ENCODE data around the gene FOXP1.

FOXP1 gene

DNA sequence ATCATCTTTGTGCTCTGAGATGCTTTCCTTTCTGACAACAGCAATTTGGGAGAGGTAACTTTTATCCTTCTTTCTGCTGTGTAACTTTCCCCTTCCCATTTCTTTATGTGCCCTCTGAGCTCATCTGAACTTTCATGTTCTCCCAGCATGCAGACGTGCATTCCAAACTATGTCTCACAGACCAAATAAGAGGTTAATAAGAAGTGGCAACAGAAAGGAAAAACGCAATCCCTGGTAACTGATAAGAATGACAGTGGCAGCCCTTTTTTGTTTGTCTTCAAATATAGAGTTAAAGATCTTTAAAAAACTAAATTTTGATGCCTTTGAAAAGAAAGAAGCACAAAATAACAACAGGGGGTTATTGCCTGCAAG, 533.4 kb downstream of the FOXP1 start:
- no peak for DNase-seq
- peaks cover 9% of the 10 kb centered on the region for H3K36me3 ChIP-seq
- TF ChIP-seq, protein P1, sequence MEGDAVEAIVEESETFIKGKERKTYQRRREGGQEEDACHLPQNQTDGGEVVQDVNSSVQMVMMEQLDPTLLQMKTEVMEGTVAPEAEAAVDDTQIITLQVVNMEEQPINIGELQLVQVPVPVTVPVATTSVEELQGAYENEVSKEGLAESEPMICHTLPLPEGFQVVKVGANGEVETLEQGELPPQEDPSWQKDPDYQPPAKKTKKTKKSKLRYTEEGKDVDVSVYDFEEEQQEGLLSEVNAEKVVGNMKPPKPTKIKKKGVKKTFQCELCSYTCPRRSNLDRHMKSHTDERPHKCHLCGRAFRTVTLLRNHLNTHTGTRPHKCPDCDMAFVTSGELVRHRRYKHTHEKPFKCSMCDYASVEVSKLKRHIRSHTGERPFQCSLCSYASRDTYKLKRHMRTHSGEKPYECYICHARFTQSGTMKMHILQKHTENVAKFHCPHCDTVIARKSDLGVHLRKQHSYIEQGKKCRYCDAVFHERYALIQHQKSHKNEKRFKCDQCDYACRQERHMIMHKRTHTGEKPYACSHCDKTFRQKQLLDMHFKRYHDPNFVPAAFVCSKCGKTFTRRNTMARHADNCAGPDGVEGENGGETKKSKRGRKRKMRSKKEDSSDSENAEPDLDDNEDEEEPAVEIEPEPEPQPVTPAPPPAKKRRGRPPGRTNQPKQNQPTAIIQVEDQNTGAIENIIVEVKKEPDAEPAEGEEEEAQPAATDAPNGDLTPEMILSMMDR (IDR thresholded peaks at IDR 0.05; ENCODE audit: low read depth, low read length): no peak
- no peaks in the 10 kb centered on the region for H3K27me3 ChIP-seq
- peaks cover 6% of the 10 kb centered on the region for H3K4me1 ChIP-seq
- no peaks in the 10 kb centered on the region for H3K9me3 ChIP-seq
- H3K4me3 ChIP-seq (ENCODE audit: low read depth, low read length): no peak overlapping the region

DNA sequence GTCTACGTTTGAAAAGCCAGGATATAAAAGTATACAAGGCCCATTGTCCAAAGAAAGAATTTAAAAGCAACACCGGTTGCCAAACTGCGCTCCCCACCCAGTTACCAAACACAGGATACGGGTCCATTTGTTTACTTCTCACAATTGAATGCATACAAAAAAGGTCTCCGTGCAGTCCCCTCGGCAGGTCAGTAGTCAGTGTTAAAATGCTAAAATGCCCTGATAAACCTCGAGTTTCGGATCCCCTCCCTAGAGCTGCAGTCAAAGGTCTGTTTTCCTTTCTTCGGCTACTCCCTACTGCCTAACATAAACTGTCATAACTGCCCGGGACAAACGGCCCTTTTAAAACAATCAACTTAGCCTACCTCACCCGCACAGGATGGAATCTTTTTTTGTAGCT, 534.6 kb downstream of the FOXP1 start:
- Histone ChIP-seq H3K4me1 (peaks cover 4% of the 10 kb centered on the region; the same call in 1 of the 2 replicates), H3K4me3 (ENCODE audit: low read depth, low read length) (no peak overlapping the region), H3K9me3 (no peaks in the 10 kb centered on the region), H3K27me3 (no peaks in the 10 kb centered on the region), H3K36me3 (peaks cover 9% of the 10 kb centered on the region)
- TF ChIP-seq, protein P1 (IDR thresholded peaks at IDR 0.05; ENCODE audit: low read depth, low read length): no peak
- no peak for DNase-seq

DNA sequence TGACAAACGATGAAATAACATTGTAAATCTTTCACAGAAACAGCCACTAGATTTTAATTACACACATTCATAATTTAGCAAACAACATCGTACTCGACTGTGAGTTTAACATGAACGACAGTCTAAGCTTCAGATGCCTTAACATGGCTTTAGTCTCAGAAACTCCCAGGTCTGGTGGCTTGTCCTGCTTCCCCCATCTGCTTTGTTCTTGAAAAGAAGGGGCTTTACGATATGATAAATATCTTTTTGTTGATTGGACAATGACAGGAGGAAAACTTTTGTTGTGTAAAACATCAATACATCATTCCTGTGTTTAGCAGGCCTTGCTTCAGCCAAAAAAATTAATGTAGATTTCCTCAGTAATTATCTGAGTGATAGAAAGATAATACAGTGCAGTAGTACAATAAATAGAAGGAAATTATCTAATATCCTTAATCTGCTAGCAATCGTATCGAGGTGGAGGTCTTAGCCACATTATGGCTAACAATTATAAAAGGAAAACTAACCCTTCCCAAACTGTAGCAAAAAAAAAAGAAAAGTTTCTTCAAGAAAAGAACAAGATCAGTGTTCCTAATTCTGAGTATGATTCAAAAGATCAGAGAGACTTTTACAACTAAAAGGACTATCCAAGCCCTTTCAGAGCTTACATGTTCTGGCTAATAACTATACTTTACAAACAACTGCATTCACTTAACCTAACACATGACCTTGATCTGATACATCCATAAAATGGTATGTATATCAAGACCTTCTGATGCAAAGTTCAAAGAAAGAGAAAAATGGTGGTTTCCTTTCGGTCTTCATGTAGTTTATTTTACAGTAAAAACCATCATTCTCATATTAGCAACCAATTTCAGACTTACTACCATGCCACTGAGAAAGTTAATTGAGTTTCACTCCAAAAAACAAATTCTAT, 535.7 kb downstream of the FOXP1 start:
- DNase-seq: no peak
- H3K36me3 ChIP-seq: peaks cover 9% of the 10 kb centered on the region
- no peaks in the 10 kb centered on the region for H3K27me3 ChIP-seq
- TF ChIP-seq, protein P1 (IDR thresholded peaks at IDR 0.05; ENCODE audit: low read depth, low read length): no peak
- peaks cover 4% of the 10 kb centered on the region; the same call in 1 of the 2 replicates for H3K4me1 ChIP-seq
- H3K9me3 ChIP-seq: no peaks in the 10 kb centered on the region
- H3K4me3 ChIP-seq (ENCODE audit: low read depth, low read length): no peak overlapping the region

DNA sequence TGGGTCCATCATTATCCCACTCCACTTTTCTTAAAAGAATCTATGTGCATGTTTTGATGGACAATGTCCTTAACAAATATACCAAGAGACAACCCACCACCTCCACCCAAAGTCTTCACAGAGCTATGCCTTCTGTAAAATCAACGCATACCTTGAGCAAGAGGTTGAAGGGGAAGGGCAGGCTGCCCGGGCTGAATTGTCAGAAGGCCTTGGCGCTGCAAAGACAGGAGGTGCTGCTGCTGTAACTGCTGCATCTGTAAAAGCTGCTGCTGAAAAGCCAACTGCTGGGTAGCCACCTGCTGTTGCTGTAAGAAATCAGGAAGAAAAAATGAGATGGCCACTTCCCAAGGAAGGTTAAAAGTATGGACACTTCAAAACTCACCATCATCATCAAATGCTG, 536.7 kb downstream of the FOXP1 start:
- H3K4me1 ChIP-seq: peaks cover 6% of the 10 kb centered on the region; the same call in 1 of the 2 replicates
- no peak for DNase-seq
- no peak overlapping the region for H3K4me3 ChIP-seq (ENCODE audit: low read depth, low read length)
- H3K9me3 ChIP-seq: no peaks in the 10 kb centered on the region
- TF ChIP-seq, protein P1 (IDR thresholded peaks at IDR 0.05; ENCODE audit: low read depth, low read length): no peak
- H3K27me3 ChIP-seq: no peaks in the 10 kb centered on the region
- peaks cover 9% of the 10 kb centered on the region for H3K36me3 ChIP-seq

DNA sequence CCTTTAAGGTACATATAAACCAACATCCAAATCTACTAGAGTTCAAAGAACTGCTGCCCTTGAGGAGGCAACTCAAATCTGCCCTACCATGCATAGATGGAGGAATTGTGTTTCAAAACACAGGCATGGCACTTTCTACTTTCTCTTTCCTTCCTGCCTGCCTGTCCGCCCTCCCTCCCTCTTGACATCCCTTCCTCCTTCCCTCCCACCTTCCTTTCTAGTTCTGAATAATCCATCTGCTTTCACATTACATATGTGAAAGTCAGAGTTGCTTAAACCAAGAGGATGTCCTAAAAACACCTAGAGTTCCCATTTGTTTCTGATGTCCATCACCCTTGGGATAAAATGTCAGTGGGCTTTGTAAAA, 537.6 kb downstream of the FOXP1 start:
- Histone ChIP-seq H3K27me3 (no peaks in the 10 kb centered on the region), H3K4me1 (peaks cover 6% of the 10 kb centered on the region; the same call in 1 of the 2 replicates), H3K36me3 (peaks cover 9% of the 10 kb centered on the region), H3K9me3 (no peaks in the 10 kb centered on the region), H3K4me3 (ENCODE audit: low read depth, low read length) (no peak overlapping the region)
- DNase-seq: no peak
- TF ChIP-seq, protein P1 (IDR thresholded peaks at IDR 0.05; ENCODE audit: low read depth, low read length): no peak

All from BE2C (cell line).